Measurements from ENCODE around the gene TESMIN.

Gene TESMIN

DNA sequence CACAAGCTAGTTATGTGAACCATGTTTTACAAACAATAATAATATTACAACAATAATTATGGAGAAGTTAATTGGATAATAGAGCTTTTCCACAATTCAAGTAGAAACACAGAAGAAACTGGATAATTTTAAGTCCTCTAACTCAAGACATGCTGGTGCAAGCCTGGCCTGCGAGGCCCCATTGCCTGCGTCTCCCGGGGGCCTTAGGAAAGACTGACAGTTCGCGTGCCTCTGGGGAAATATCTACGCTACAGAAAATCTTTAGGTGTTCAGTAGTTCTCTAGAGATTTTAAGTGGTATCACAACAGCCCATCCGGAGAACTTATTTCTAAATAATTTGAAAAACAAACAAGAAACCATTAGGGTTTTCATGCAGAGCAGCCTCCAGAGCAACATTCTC, 43.8 kb downstream of the TESMIN start:
- DNase-seq, result no peak

DNA sequence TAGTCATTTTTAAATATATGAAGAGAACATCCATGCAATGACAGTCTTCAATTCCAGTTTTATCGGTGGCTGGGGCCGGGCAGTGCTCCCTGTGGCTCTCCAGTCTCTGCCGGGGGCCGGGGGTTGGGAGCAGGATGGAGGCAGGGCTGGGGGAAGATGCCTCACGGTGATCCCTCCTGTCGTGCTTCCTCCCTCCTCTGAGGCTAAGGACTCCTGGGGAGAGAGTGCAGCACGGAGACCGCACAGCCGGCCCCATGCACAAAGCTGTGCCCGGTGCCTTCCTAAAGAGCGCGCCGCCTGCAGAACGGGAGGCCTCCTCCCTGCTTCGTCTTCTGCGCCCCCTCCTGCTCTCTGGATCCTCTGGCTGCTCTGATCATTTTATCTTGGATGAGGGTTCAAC, 46.4 kb downstream of the TESMIN start:
- DNase-seq, result no peak

- DNase-seq, result no peak
Measured at GRCh38 chr11:68698993-68699392, 52.3 kb downstream of the TESMIN start.

DNA sequence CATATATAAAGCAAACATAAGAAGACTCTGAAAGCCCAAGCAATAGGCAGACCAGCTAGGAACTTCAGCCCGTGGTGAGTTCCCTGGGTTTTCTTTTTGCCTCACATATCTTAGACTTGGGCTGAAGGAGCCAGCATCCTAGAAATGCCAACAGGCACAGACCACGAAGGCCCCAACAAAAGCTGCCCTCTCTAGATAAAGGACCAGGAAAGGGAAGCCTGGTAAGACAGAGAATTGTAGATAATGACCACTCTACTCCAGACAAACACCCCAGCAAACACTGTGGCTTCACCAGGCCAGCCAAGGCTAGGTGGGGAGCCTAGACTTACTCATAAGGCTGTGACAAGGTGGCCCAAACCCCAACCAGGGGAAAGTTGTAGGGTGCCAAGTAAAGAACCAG, 55.8 kb downstream of the TESMIN start:
- DNase-seq, result no peak

DNA sequence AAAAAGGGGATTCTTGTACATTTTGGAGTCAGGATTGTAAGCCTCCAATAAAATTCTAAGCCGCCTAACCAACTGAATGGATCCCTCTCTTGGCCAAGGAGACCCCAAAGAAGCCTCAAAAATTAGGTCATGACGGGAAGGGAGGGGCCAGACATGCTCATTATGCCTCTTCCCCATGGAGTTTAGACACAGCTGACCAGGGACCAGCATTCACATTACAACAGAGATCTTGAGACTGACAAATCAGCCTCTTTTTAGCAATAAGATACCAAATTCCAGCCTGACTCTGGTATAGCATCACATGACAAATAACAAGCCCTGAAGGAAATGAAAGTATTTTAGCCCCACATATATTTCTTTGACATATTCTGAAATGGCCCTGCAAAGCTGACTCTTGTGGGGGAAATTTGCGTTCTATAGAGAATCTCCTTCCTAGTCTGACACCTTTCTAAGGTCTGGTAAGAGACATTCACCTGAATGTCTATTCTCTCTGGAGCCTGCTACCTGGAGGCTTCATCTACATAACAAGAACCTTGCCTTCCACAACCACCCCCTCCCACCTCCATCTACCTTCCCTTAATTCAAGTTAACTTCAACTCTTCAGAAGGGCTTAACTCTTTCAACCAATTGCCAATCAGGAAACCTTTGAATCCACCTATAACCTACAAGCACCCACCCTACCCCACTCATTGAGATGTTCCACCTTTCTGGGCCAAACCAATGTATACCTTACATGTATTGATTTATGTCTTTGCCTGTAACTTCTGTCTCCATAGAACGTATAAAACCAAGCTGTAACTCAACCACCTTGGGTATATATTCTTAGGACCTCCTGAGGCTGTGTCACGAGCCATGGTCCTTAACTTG, 56.7 kb downstream of the TESMIN start:
- no peak for DNase-seq

GRCh38 chr11:68693484-68693882, 57.8 kb downstream of the TESMIN start:
- DNase-seq, result no peak

- no peak for DNase-seq
Measured at GRCh38 chr11:68692871-68693483, 58.3 kb downstream of the TESMIN start.

GRCh38 chr11:68692115-68692514, 59.2 kb downstream of the TESMIN start:
- no peak for DNase-seq

- no peak for DNase-seq
Measured at GRCh38 chr11:68691402-68691784, 59.9 kb downstream of the TESMIN start.

DNA sequence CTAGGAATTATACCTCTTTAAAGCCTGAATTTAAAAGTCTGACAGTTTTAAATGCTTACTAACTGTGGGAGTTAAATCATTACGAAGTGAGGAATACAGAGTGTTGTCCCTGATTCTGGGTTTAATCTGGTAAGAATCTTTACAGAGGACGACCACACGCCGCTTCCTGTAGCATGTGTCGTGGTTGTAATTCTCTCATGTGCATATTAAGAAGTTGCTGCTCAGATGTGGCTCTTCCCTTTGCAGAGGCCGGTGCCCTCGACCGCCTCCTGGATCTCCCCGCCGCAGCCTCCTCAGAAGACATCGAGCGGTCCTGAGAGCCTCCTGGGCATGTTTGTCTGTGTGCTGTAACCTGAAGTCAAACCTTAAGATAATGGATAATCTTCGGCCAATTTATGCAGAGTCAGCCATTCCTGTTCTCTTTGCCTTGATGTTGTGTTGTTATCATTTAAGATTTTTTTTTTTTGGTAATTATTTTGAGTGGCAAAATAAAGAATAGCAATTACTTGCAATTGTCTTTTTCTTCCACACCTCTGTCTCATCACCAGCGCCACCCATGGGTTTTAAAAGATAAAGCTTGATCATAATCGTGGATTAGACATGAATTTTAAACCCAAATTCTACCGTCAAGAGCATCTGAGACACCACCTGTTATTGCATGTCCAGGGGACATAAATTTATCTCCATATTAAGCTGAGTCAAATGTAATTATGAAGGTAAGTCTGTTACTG, 60.5 kb downstream of the TESMIN start:
- DNase-seq, result peak in 1 of 2 donors; percentile 31

DNA sequence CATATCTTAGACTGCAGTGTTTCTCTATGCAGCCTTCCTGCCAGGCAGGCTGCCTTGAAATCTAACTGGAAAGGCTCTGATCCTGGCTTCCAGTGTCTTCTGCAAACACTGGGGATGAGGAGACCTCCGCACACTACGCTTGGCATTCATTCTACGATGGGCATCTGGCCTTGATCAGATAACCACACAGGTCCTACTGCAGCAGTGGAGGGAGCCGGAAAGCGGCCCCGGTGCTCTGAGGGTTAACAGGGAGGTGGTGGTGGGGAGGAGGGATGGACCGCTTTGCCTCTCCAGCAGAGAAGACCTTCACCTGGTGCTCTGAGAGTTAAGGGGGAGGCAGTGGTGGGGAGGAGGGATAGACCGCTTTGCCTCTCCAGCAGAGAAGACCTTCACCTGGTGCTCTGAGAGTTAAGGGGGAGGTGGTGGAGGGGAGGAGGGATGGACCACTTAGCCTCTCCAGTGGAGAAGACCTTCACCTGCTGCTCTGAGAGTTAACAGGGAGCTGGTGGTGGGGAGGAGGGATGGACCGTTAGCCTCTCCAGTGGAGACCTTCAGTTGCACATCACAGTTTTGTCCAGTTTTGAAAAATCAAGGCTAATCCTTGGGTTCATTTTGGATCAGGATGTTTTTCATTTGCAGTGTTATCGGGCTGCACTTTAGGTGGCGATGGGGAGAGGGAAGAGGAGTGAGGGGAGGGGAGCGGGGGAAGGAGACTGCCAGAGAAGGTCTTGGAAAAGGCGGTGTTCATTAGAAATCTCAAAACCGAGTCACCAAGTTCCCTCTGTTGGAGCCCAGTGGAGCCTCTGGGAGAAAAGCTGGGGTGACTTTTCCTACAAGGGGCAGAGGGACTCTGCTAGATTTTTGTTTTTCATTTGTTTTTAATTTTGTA, 61.3 kb downstream of the TESMIN start:
- no peak for DNase-seq

DNA sequence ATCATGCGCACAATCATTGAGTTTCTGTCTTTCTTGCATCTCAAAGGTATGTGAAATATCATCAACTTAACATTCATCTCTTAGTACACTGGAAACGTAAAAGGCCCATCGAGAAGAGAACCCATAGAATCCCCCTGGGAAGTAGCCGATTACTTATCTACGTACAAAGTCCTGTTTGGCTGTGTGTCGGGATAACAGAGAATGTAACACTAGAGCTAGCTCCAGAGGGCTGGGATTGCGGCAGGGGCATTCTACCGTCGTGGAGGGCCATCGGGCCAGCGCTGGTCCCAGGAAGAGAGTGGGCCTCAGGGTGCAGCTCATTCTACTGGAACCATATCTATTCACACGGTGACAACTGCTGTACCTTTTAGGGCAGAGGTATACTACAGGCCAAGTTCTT, 62.4 kb downstream of the TESMIN start:
- no peak for DNase-seq

- DNase-seq, result no peak
Measured at GRCh38 chr11:68687986-68688385, 63.3 kb downstream of the TESMIN start.

DNA sequence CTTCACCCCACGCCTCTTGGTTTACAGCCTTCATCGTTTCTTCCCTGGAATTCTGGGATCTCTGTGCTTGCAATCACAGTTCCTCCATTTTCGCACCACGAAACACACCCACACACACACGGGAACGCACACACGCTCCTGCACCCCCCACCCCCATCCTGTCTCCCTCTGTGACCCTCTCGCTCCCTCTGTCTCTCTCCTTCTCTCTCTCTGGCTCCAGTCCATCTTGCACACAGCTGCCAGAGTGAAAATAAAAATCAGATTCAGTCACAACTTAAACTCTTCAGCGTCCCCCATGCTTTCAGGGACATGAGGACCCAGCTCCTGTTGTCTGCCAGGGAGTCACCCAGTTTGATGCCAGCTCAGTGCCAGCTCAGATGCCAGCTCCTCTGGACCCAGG, 64.0 kb downstream of the TESMIN start:
- DNase-seq, result no peak

DNA sequence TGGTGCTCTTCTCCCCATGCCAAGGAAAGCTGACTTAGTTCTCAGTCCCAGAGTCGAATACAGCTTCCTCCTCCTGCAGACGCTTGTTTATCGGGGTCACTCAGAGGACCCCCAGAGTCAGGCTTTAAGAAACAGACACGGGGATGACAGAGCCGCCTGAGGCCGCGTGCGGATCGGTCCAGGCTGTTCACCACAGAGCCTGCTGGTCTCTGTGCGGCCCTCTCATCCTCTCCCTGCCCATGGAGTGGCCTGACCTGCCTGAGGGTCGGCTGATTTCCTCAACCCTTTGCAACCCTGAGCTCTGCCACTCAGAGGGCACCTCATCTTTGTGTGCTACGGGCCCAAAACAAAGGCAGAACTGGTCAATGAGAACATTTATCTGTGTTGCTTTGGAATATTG, 64.8 kb downstream of the TESMIN start:
- DNase-seq, result no peak

DNA sequence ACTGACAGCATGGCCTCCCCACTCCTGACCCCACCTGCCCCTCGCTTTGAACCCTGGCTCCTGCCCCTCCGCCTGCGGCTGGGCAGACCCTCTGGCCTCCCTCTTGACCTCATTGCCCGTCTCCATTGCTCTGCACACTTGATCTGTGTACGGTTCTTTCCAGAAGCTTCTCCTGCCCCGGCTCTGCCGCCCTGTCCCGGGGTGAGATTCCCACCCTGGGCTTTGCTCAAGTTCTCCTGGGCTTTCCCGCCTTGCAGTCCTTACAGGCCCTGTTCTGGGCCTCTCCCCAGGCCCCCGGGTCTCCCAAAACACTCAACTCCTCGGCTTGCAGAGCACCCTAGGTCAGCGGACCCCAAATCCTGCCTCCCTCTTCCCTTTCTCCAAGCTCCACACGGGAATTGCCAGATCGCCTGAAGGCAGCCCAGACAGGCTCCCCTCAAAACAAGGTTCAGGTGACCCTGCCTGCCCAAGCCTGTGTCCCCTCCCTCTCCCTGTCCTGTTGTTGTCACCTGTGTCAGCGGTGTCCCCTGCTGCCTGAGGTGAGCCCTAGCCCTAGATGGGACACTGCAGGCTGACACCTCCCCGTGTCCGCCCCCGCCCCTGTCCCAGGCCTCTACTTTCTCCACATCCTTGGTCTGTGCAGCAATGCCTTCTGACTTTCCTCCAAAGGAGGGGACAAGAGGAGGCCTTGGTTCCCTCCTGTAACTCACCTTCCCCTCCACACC, 65.5 kb downstream of the TESMIN start:
- DNase-seq, result no peak

- DNase-seq, result no peak
Measured at GRCh38 chr11:68684385-68685356, 66.6 kb downstream of the TESMIN start, which contains the start of gene GAL. GAL (plus strand) TSS chr11:68684544; CDS start chr11:68684924, 380 bp downstream.

DNA sequence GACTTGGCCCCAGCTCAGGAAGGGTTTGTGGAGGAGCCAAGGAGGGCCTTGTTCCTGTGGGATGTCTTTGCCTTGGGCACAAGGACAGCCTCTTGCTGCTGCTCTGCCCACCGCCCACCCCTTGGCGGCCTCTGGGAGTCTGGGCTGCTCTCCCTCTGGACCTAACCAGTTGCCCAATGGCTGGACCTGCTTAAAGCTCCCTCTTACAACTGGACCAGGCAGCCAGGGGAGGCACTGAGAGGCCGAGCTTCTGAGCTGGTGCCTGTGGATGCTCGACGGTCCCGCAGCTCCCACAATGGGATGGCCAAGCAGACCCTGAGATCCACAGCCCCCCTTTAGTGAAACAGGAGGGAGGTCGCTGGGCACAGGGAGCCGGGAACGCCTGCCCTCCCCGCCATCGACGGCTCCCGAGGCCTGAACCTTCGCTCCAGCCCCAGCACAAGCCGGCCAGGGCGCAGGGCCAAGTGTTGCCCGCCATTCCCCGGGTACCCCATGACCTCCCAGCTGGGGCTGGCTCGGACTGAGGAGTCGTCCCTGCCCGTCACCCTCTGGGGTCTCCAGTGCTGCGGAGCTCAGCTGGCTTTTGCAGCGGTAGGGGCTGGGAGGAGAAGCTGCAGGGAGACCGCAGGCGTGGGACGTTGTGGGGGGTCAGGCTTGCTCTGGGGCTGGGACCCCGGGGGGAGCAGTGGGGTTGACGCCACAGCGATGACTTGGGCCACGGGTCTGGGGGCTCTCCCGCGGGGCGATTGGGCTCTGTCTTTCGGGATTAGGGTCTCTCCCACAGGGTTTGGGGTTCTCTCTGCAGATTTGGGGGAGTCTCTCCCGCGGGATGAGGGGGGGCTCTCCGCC, 67.6 kb downstream of the TESMIN start:
- DNase-seq, result no peak

DNA sequence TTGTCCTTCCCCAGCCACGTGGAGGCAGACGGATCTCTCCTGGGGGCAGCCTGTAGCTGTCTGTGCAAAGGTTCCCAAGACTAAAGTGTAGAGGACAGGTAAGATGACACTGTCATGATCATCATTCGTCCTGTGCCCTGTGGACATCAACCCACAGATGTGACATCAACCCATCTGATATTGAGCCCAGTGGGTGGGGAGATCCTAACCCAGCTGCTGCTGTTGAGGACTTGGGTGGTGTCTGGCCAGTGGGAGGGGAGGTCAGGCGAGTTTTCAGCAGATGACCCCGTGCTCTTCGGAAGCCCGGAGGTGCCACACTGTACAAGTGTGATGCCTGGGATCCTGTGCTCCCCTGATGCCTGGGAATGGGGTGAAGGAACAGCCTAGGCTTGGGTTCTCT, 68.2 kb downstream of the TESMIN start:
- no peak for DNase-seq

DNA sequence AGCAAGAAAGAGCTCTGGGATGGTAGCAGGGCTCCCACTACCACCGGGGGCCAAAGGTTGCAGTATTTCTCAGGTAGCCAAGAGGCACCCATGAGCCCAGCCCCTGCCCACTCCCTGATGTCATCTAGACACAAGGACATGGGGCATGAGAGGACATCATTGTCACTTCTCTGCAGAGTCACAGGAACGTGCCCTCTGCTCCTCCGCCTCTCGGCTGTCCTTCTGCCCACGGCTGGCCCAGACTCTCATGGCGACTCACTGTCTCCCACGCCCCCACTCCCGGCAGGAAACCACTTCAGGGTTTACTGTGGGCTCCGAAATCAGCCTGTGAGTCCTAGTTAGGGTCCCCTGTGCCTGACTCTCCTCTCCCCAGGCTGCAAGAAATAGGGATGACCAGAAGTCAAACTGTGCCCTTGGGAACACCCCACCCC, 68.8 kb downstream of the TESMIN start:
- DNase-seq, result no peak
